K562 (cell line): ENCODE data around the gene SHE. TPM values are rescaled to one million over a fixed set of nuclear protein-coding genes. Genes with fewer than 3 reads are reported as not detected.

ENCODE experiments used
- CTCF ChIP-seq, 3 experiments: IDR thresholded peaks in 2 of 3; conservative IDR thresholded peaks in 1 of 3; 2 replicates each; pipeline ENCODE4 v1.5.1; 2011 to 2012; ENCODE audit warnings: low read length in 3 of 3, mild to moderate bottlenecking in 3 of 3, control low read depth in 2 of 3, improper control_type of control experiment in 1 of 3, inconsistent platforms in 1 of 3, low read depth in 1 of 3, mixed read lengths in 1 of 3, moderate library complexity in 1 of 3; ENCODE audit not compliant: insufficient read depth in 2 of 3
- GTF3C2 ChIP-seq: IDR thresholded peaks from 3 replicates; pipeline ENCODE4 v1.6.1; 2011; ENCODE audit warnings: borderline replicate concordance, mild to moderate bottlenecking, moderate library complexity; ENCODE audit not compliant: insufficient read length; ENCODE audit errors: extremely low read depth
- POLR2B ChIP-seq: fragments of 450-650 bp; IDR thresholded peaks from 2 replicates; pipeline ENCODE4 v1.6.1; 2018; ENCODE audit warnings: low read depth; ENCODE audit not compliant: partially characterized antibody
- REST ChIP-seq, 2 experiments: fragments of 450-650 bp; formaldehyde crosslinking in 1 of 2; IDR thresholded peaks; 2 replicates each; pipeline versions ENCODE4 v1.4.0 to v1.6.1; 2014 to 2020; ENCODE audit warnings: mild to moderate bottlenecking in 2 of 2, borderline replicate concordance in 1 of 2, low read depth in 1 of 2
- TAF7 ChIP-seq: fragments of 450-650 bp; IDR thresholded peaks from 2 replicates; pipeline ENCODE4 v1.6.1; 2016; ENCODE audit warnings: missing genetic modification characterization, missing compliant biosample characterization
- ZBTB5 ChIP-seq: fragments of 450-650 bp; IDR thresholded peaks from 2 replicates; pipeline ENCODE4 v1.6.1; 2017; ENCODE audit warnings: antibody characterized with exemption
- polyA plus RNA-seq, 8 experiments: library from polyadenylated mRNA; depleted of rRNA in 4 of 8; stranded (reverse) in 5 of 8; unstranded in 3 of 8; fragments of >200 nt; fragmentation: Nextera tagmentation in 2 of 8; fragmentation: Illumina TruSeq in 1 of 8; extraction: Ambion mirVana in 2 of 8; extraction: Trizol in 1 of 8; gene quantifications; 2 replicates each; pipeline versions ENCODE4 v1.2.1 to v1.2.3, GENCODE V29; 2011 to 2014; ENCODE audit warnings: inconsistent platforms in 1 of 8, missing spikeins in 1 of 8
- total RNA-seq, 7 experiments: library from RNA; depleted of rRNA in 6 of 7; stranded (reverse); fragments of >200 nt in 6 of 7; fragmentation: Illumina TruSeq in 2 of 7; extraction: Trizol in 2 of 7; gene quantifications; 2 replicates each; pipeline versions ENCODE4 v1.2.1 to v1.2.3, GENCODE V29; 2011 to 2021; ENCODE audit warnings: low replicate concordance in 1 of 7

SHE gene
- total and polyA plus RNA-seq, 9 of the 15 experiments (the other 6 are each of a cell fraction or from before 2014, with no cell fraction given), result 0.01 to 0.05 TPM; not detected in 7

- TF ChIP-seq REST (IDR thresholded peaks at IDR 0.05; ENCODE audit: borderline replicate concordance), result no peak
- TF ChIP-seq REST (CRISPR knock-in tag; IDR thresholded peaks at IDR 0.05; ENCODE audit: low read depth), result no peak
- TF ChIP-seq ZBTB5, result no peak
- TF ChIP-seq GTF3C2, result no peak
- no peak for TF ChIP-seq CTCF (IDR thresholded peaks at IDR 0.05 in 2 of 3, conservative IDR thresholded peaks at IDR 0.05 in 1 of 3; ENCODE audit: insufficient read depth in 2 of 3, low read depth in 1 of 3, low read length in 3 of 3)
- no peak for TF ChIP-seq TAF7 (tag)
- TF ChIP-seq POLR2B, result no peak
- TF ChIP-seq, all 486 proteins: peak for 0
These were observed 13.3 kb downstream of the SHE start (continued) for GRCh38 chr1:154488922-154489321.
